CD4-positive, CD25-positive, alpha-beta regulatory T cell (primary cell): ENCODE measurements around the gene VPS37C. TPM values are rescaled to one million over a fixed set of nuclear protein-coding genes. Genes with fewer than 3 reads are reported as not detected.
A peak's percentile ranks its signal among the peaks of the same experiment; 100 is the strongest.

ENCODE experiments used
- ATAC-seq, 2 donors: fragments of 150-1000 bp; cut with Tn5 transposase; one replicate each; pipeline ENCODE4 v1.10.0; 2021; ENCODE audit warnings: low read depth in 2 of 2, moderate number of reproducible peaks in 2 of 2, moderate library complexity in 1 of 2
- DNase-seq, 3 donors: peaks; one replicate each; pipeline versions ENCODE4 v3.0.0 to v3.0.0-alpha.2; 2012 to 2022; ENCODE audit warnings: mixed read lengths in 1 of 3
- H3K27ac ChIP-seq: one replicate; pipeline ENCODE4 v1.7.0; 2013; ENCODE audit warnings: mild to moderate bottlenecking, low read length; ENCODE audit not compliant: insufficient read depth, poor library complexity, severe bottlenecking
- H3K27me3 ChIP-seq: one replicate; pipeline ENCODE4 v1.7.0; 2013; ENCODE audit warnings: low read length; ENCODE audit not compliant: control insufficient read depth, insufficient read depth
- H3K36me3 ChIP-seq: one replicate; pipeline ENCODE4 v1.7.0; 2013; ENCODE audit warnings: mild to moderate bottlenecking, low read length, moderate library complexity; ENCODE audit not compliant: control insufficient read depth, insufficient read depth
- H3K4me1 ChIP-seq: 2 replicates; pipeline ENCODE4 v1.7.0; 2013; ENCODE audit warnings: mild to moderate bottlenecking, low read length; ENCODE audit not compliant: insufficient read depth, control insufficient read depth, poor library complexity, severe bottlenecking
- H3K4me3 ChIP-seq: one replicate; pipeline ENCODE4 v1.7.0; 2013; ENCODE audit warnings: low read depth, mild to moderate bottlenecking, low read length, moderate library complexity
- H3K9me3 ChIP-seq, 2 experiments: 1 replicate in 1 of 2; 2 replicates in 1 of 2; pipeline ENCODE4 v1.7.0; 2013; ENCODE audit warnings: low read length in 2 of 2, mild to moderate bottlenecking in 1 of 2, moderate library complexity in 1 of 2; ENCODE audit not compliant: control insufficient read depth in 2 of 2
- H3K27ac Mint-ChIP-seq, 3 donors: one replicate each; pipeline ENCODE4 v1.8.0; 2020 to 2022; ENCODE audit warnings: mild to moderate bottlenecking in 3 of 3, mixed read lengths in 3 of 3, moderate library complexity in 2 of 3
- H3K27me3 Mint-ChIP-seq: one replicate; pipeline ENCODE4 v1.8.0; 2022; ENCODE audit warnings: mild to moderate bottlenecking, mixed read lengths
- H3K36me3 Mint-ChIP-seq: one replicate; pipeline ENCODE4 v1.8.0; 2020; ENCODE audit warnings: mixed read lengths
- H3K4me1 Mint-ChIP-seq, 4 donors: one replicate each; pipeline ENCODE4 v1.8.0; 2020 to 2022; ENCODE audit warnings: mixed read lengths in 4 of 4, mild to moderate bottlenecking in 1 of 4
- H3K4me3 Mint-ChIP-seq, 4 donors: one replicate each; pipeline ENCODE4 v1.8.0; 2020 to 2022; ENCODE audit warnings: mild to moderate bottlenecking in 4 of 4, mixed read lengths in 4 of 4, moderate library complexity in 3 of 4
- H3K9me3 Mint-ChIP-seq, 7 donors: one replicate each; pipeline ENCODE4 v1.8.0; 2020 to 2022; ENCODE audit warnings: mixed read lengths in 7 of 7, mild to moderate bottlenecking in 3 of 7, moderate library complexity in 2 of 7
- polyA plus RNA-seq, 4 donors: library from polyadenylated mRNA; unstranded; fragments of 300-500 nt; fragmentation: Illumina TruSeq; gene quantifications; one replicate each; pipeline ENCODE4 v1.2.3, GENCODE V29; 2021
- total RNA-seq: library from RNA; stranded (reverse); gene quantifications from one replicate; pipeline ENCODE4 v1.2.3, GENCODE V29; 2022

Gene VPS37C
- total and polyA plus RNA-seq, 5 donors from 2014 or later: 0.30 to 2.8 (median 0.65) TPM

DNA sequence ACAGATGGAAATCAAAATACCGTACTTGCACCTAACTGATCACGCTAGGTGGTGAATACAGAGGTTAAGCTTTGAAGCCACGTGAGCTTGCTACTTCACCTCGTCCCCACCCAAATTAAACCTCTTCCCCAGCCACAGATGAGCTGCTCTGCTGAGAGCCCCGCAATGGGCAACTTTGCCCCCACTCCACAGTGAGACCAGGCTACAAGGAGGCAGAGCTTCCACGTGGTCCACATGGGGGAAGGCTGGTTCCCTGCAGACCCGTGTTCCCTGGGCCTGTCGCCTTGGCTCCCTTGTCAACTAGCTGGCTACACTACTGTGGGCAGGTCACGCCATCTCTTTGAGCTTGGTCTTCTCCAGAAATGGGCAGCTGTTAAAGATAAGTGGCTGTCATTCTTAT is 48.0 kb downstream of the VPS37C start:
- peaks cover 85% of the 10 kb centered on the region for H3K4me1 ChIP-seq
- ATAC-seq (no peak), DNase-seq (no peak)
- peaks cover 64% of the 10 kb centered on the region for H3K36me3 ChIP-seq
- Mint-ChIP-seq H3K4me3 (peak overlapping the region in 3 of 4 donors; percentile 71 to 85 (median 85)), H3K36me3 (peaks cover 57% of the 10 kb centered on the region), H3K9me3 (no peaks in the 10 kb centered on the region), H3K4me1 (peaks cover 22 to 91% (median 77%) of the 10 kb centered on the region in 4 donors), H3K27me3 (no peaks in the 10 kb centered on the region), H3K27ac (peak overlapping the region; percentile 86 to 97 (median 93))
- H3K27me3 ChIP-seq: no peaks in the 10 kb centered on the region
- peak overlapping the region; percentile 57 for H3K4me3 ChIP-seq
- H3K9me3 ChIP-seq: no peaks in the 10 kb centered on the region
- peak overlapping the region; percentile 85 for H3K27ac ChIP-seq

DNA sequence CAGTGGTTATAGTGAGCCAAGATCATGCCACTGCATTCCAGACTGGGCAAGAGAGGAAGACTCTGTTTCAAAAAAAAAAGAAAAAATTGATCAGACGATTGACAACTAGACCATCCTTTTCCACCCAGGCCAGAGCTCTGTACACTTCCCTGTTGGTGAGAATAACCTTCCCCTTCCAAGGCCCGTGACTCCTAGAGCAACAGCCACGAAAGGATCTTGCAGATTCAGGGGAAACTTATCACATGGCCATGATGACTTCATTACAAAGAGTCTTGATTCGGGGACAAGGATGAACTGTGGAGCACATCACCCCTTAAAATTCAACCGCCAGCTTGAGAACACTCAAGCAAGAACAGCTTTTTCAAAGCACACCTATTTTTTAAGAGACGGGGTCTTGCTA is 48.7 kb downstream of the VPS37C start:
- Mint-ChIP-seq H3K4me1 (peaks cover 22 to 97% (median 82%) of the 10 kb centered on the region in 4 donors), H3K9me3 (no peaks in the 10 kb centered on the region), H3K36me3 (peaks cover 61% of the 10 kb centered on the region), H3K27ac (peak overlapping the region; percentile 97 to 98 (median 97)), H3K27me3 (no peaks in the 10 kb centered on the region), H3K4me3 (peak overlapping the region in 3 of 4 donors; percentile 3 to 85 (median 71))
- no peak for ATAC-seq
- DNase-seq: no peak
- H3K9me3 ChIP-seq: no peaks in the 10 kb centered on the region
- no peaks in the 10 kb centered on the region for H3K27me3 ChIP-seq
- H3K27ac ChIP-seq: peak overlapping the region; percentile 85
- peak overlapping the region; percentile 57 for H3K4me3 ChIP-seq
- H3K36me3 ChIP-seq: peaks cover 64% of the 10 kb centered on the region
- H3K4me1 ChIP-seq: peaks cover 91% of the 10 kb centered on the region

DNA sequence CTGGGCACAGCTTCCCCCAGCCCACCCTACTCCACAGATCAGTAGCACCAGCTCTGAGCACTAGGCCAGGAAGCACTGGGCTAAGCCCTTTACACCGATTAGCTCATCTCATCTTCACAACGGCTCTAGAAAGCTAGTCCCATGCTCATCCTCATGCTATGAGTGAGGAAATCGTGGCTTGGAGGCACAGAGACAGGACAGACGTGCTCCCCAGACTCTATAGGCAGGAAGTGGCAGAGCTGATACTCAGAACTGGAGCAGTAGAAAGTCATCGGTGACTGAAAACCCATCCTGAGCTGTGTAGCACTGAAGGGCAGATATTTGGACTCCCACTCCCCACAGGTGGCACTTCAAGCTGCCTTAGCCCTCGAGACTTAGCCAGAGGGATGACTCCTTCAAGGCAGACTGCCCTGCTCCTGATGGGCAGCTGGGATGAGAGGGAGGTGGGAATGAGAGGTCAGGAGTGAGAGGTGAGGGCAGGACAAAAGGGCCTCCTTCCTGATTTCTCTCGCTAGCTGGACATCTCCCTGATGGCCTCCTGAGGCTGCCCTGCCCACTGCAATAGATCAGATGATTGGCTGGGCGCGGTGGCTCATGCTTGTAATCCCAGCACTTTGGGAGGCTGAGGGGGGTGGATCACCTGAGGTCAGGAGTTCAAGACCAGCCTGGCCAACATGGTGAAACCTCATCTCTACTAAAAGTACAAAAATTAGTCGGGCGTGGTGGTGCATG is 49.3 kb downstream of the VPS37C start:
- Histone ChIP-seq H3K27me3 (no peaks in the 10 kb centered on the region), H3K27ac (peak overlapping the region; percentile 85), H3K4me1 (peaks cover 95% of the 10 kb centered on the region), H3K9me3 (no peaks in the 10 kb centered on the region), H3K4me3 (peak overlapping the region; percentile 60), H3K36me3 (peaks cover 68% of the 10 kb centered on the region)
- Mint-ChIP-seq H3K9me3 (no peaks in the 10 kb centered on the region), H3K27me3 (no peaks in the 10 kb centered on the region), H3K4me3 (peak overlapping the region in 3 of 4 donors; percentile 24 to 85 (median 71)), H3K4me1 (peaks cover 21 to 99% (median 84%) of the 10 kb centered on the region in 4 donors), H3K27ac (peak overlapping the region; percentile 97 to 98 (median 97)), H3K36me3 (peaks cover 60% of the 10 kb centered on the region)
- DNase-seq (peak in 2 of 3 donors; percentile 54 to 92), ATAC-seq (peak; percentile 87 to 90)

DNA sequence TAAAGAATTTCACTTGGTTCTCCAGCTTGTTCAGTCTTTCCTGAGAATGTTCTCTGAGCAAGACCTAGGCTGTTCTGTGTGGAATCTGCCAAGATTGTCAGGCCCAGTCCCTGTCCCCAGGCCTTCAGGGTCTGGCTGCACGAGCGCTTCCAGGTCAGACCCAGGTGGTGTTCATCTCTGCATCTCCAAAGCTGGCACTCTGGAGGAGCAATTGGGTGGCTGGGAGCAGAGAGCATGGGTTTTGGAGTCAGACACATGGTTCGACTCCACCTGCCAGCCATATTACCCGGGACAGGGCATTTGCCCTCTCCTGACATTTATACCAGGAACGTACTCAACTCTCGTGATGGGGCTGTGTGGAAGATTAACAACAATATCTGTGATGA is 50.2 kb downstream of the VPS37C start:
- Histone ChIP-seq H3K27ac (peak overlapping the region; percentile 85), H3K36me3 (peaks cover 65% of the 10 kb centered on the region), H3K4me1 (peaks cover 100% of the 10 kb centered on the region), H3K9me3 (no peaks in the 10 kb centered on the region), H3K4me3 (peak overlapping the region; percentile 60), H3K27me3 (no peaks in the 10 kb centered on the region)
- no peak for DNase-seq
- Mint-ChIP-seq H3K9me3 (no peaks in the 10 kb centered on the region), H3K36me3 (peaks cover 58% of the 10 kb centered on the region), H3K27me3 (no peaks in the 10 kb centered on the region), H3K4me3 (peak overlapping the region in 3 of 4 donors; percentile 71 to 85 (median 79)), H3K4me1 (peaks cover 22 to 99% (median 83%) of the 10 kb centered on the region in 4 donors), H3K27ac (peak overlapping the region; percentile 97 to 98 (median 97))
- ATAC-seq: no peak

DNA sequence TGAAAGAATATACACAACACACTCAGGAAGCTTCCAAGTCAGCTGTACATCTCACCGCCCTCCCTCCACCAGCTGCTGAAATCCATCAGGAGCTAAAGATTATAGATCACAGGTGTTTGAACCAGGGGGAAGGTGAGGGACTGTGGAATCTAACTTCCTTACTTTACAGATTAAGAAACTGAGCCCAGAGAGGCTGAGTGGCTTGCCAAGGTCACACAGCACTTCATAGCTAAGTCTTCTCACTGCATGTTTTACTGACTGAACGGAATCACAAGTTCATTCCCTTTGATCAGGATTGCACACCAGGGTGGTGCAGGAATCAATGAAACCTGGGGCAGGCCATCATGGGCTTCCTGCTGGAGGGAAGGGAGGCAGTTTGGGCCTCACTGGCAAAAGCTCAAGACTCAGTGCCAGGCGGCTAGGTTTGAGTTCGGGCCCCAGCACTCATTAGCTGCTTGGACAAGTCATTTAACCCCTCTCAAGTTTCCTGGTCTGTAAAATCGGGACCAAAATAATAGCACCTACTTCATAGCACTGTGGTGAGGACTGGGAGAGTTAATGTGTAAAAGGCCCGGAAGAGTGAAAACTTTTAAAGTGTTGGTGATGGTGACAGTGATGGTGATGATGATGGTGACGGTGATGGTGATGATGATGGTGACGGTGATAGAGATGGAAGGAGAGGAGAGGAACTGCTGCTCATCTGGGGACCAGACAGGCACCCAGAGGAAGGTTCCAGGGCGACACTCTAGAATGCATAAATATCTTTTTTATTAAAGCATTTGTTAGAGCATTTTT is 50.8 kb downstream of the VPS37C start:
- Histone ChIP-seq H3K4me1 (peaks cover 98% of the 10 kb centered on the region), H3K9me3 (no peaks in the 10 kb centered on the region), H3K4me3 (peak overlapping the region; percentile 60), H3K27ac (peak overlapping the region; percentile 85), H3K27me3 (no peaks in the 10 kb centered on the region), H3K36me3 (peaks cover 61% of the 10 kb centered on the region)
- peaks cover 57% of the 10 kb centered on the region for H3K36me3 Mint-ChIP-seq
- no peak for DNase-seq
- H3K27ac Mint-ChIP-seq: peak overlapping the region; percentile 97 to 98 (median 97)
- H3K9me3 Mint-ChIP-seq: no peaks in the 10 kb centered on the region
- peaks cover 22 to 99% (median 81%) of the 10 kb centered on the region in 4 donors for H3K4me1 Mint-ChIP-seq
- no peak for ATAC-seq
- H3K27me3 Mint-ChIP-seq: no peaks in the 10 kb centered on the region
- H3K4me3 Mint-ChIP-seq: peak overlapping the region in 3 of 4 donors; percentile 16 to 79 (median 68)

DNA sequence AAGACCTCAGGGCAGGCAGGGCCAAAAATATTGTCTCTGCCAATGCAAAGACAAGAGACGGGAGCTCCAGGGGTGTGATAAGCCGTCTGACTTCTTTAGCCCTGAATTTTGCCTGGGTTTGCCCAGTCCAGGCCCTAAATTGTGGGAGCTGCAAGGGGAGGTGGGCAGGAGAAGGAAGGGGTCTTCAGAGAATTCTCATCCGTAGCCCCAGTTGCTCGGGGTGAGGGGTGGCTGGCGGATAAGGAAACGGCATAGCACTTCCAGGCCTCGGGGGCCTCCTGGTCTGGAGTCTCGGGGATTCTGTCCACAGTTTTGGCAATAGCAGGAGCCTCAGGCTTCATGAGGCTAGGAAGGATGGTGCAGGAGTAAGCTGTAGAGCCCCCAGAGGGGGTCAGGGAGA is 51.6 kb downstream of the VPS37C start:
- Mint-ChIP-seq H3K27me3 (no peaks in the 10 kb centered on the region), H3K36me3 (peaks cover 53% of the 10 kb centered on the region), H3K4me3 (peak overlapping the region in 3 of 4 donors; percentile 2 to 68 (median 62)), H3K4me1 (peaks cover 20 to 97% (median 75%) of the 10 kb centered on the region in 4 donors), H3K27ac (peak overlapping the region; percentile 97 to 98 (median 97)), H3K9me3 (no peaks in the 10 kb centered on the region)
- H3K27ac ChIP-seq: peak overlapping the region; percentile 85
- DNase-seq: no peak
- H3K27me3 ChIP-seq: no peaks in the 10 kb centered on the region
- ATAC-seq: no peak
- peak overlapping the region; percentile 60 for H3K4me3 ChIP-seq
- peaks cover 59% of the 10 kb centered on the region for H3K36me3 ChIP-seq
- no peaks in the 10 kb centered on the region for H3K9me3 ChIP-seq
- peaks cover 98% of the 10 kb centered on the region for H3K4me1 ChIP-seq

DNA sequence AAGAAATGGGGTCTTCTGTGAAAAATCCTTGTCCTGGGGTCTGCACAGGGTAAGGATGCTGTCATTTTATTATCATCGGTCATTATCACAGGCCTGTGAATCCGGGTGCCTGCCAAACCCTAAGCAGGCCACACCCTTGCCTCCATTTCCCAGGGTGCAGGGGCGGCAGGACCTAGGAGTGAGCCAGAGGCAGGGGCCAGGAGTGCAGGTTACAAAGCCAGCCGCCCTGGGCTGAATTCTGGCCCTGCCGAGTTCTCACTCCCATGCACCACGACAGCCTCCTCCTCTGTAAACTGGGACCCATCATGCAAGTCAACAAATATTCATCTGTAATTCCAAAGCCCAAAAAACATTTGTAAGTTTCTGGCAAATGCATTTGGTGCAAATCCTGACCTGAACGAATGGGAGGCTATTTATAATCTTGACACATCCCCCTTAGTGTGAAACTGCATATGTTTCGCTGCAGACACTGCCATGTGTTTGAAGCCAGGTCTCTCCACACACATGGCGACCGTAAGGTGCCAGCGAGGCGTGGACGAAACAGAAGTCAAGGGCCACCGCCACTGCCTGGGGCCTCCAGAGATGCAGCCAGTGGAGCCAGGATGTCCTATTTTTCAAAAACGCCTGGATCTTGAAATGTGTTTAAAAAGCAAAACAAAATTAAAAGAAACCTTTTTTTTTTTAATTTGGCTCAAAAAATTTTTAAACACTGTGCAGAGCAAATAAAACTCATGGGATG is 52.2 kb downstream of the VPS37C start:
- H3K4me3 ChIP-seq: peak overlapping the region; percentile 76
- peaks cover 98% of the 10 kb centered on the region for H3K4me1 ChIP-seq
- H3K36me3 ChIP-seq: peaks cover 59% of the 10 kb centered on the region
- ATAC-seq (no peak), DNase-seq (no peak)
- Mint-ChIP-seq H3K9me3 (no peaks in the 10 kb centered on the region), H3K4me1 (peaks cover 18 to 97% (median 75%) of the 10 kb centered on the region in 4 donors), H3K36me3 (peaks cover 53% of the 10 kb centered on the region), H3K27ac (peak overlapping the region; percentile 97 to 98 (median 97)), H3K4me3 (peak overlapping the region in 3 of 4 donors; percentile 26 to 75 (median 68)), H3K27me3 (no peaks in the 10 kb centered on the region)
- peak overlapping the region; percentile 85 for H3K27ac ChIP-seq
- no peaks in the 10 kb centered on the region for H3K9me3 ChIP-seq
- H3K27me3 ChIP-seq: no peaks in the 10 kb centered on the region
